HG02798 (cell line): Measurements from ENCODE around the gene KIAA0040.
"Not testable (repeated sequence)": the region's sequence is repeated elsewhere in the genome, so short reads cannot be mapped to it uniquely, and the experiment has no call there.

ENCODE experiments used
- ATAC-seq: cut with Tn5 transposase; IDR thresholded peaks from one replicate; pipeline ENCODE4 v1.9.1; 2021; ENCODE audit warnings: mild to moderate bottlenecking; ENCODE audit not compliant: unreplicated experiment, poor library complexity

KIAA0040 gene

DNA sequence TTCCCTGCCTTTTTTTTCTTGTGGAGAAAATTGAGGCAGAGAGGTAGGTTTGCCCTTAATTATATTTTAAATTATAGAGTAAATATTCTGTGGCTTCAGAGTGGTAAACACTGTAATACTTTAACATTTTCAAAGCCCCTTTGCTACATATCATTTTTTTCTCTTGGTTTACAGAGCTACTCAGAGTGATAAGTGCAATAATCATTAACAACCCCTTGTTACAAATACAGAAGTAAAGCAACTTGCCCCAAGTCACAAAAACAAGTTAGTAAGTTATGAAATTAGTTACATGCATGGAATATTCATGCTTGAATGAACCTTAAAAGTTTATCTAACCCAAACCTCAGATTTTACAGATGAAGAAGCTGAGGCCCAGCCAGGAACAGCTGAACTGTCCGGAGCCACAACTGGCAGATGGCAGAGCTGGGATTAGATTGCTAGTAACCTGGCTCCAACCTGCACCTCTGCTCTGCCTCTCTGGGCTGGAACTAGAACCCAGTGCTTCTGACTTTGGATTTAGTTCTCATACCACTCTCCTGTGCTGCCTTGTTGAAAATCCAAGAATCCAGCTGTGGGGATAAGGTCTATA is 76.3 kb downstream of the KIAA0040 start:
- ATAC-seq, result no peak

DNA sequence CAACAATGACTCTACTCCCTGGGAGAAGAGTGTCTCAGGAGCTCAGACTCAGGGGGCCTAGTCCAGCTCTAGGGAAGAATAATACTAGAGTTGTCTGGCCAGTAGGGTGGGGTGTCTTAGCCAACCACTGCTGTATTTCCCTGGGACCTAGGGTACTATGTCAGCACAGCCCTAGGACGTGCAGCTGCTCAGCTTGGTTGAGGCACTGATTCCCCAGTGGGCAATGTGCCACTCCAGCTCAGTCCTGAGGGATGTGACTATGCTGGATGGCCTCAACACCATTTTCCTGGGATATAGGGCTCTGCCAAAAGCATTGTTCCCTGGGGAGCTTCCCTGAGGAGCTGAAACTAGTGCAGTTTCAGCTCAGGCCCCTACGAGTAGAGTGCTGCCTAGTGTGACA is 77.6 kb downstream of the KIAA0040 start:
- ATAC-seq, result no peak

DNA sequence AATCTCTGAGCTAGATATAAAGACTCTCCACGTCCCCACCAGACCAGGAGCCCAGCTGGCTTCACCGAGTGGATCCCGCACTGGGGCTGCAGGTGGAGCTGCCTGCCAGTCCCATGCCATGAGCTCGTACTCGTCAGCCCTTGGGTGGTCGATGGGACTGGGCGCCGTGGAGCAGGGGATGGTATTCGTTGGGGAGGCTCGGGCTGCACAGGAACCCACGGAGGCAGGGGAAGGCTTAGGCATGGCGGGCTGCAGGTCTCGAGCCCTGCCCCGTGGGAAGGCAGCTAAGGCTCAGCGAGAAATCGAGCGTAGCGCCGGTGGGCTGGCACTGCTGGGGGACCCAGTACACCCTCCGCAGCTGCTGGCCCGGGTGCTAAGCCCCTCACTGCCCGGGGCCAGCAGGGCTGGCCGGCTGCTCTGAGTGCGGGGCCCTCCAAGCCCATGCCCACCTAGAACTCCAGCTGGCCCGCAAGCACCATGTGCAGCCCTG is 84.2 kb downstream of the KIAA0040 start:
- not testable (repeated sequence) for ATAC-seq
